WERI-Rb-1 (cell line): ENCODE measurements around the gene SETD3.

ENCODE experiments used
- DNase-seq: peaks from one replicate; pipeline ENCODE4 v3.0.0-alpha.2; 2020
- H3K27ac ChIP-seq: fragments of 250-450 bp; sonication (Bioruptor Pico); 2 replicates; pipeline ENCODE4 v1.5.1; 2020; ENCODE audit warnings: mild to moderate bottlenecking, moderate library complexity
- H3K27me3 ChIP-seq: fragments of 250-450 bp; sonication (Bioruptor Pico); 2 replicates; pipeline ENCODE4 v1.5.1; 2021; ENCODE audit warnings: mild to moderate bottlenecking, low read depth, moderate library complexity; ENCODE audit not compliant: insufficient read depth, severe bottlenecking
- H3K36me3 ChIP-seq: fragments of 250-450 bp; sonication (Bioruptor Pico); 2 replicates; pipeline ENCODE4 v1.5.1; 2020; ENCODE audit warnings: mild to moderate bottlenecking, moderate library complexity
- H3K4me3 ChIP-seq: 2 replicates; pipeline ENCODE4 v1.5.1; 2011; ENCODE audit warnings: low read depth, mild to moderate bottlenecking, control low read depth, low read length
- H3K9me3 ChIP-seq: fragments of 250-450 bp; sonication (Bioruptor Pico); 2 replicates; pipeline ENCODE4 v1.5.1; 2021; ENCODE audit warnings: mild to moderate bottlenecking, moderate library complexity; ENCODE audit not compliant: severe bottlenecking
- TF ChIP-seq, protein P1 (sequence below): IDR thresholded peaks from 2 replicates; pipeline ENCODE4 v1.5.1; 2011; ENCODE audit warnings: low read depth, mild to moderate bottlenecking, control low read depth, inconsistent platforms, low read length

The SETD3 gene

DNA sequence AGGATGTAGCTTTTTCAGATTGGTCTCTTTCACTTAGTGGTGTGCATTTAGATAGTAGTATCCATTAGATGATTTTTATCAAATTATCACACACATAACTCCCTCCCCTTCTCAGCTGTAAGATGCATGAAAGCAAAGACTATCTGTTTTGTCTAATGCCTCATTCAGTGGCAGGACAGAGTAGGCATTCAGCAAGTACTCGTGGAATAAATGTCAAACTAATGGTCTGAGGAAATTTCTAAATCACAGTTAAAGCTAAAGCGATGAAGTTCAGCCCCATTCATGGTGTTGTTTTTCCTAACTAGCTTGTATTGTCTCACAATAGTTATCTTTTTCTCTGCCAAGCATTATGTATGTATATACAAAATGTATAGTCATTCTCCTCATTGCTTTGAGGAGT lies 16.7 kb upstream of the SETD3 start:
- Histone ChIP-seq H3K27ac (no peak overlapping the region), H3K9me3 (no peaks in the 10 kb centered on the region), H3K4me3 (no peak overlapping the region), H3K36me3 (peaks cover 80% of the 10 kb centered on the region), H3K27me3 (no peaks in the 10 kb centered on the region)
- DNase-seq: no peak
- TF ChIP-seq, protein P1, sequence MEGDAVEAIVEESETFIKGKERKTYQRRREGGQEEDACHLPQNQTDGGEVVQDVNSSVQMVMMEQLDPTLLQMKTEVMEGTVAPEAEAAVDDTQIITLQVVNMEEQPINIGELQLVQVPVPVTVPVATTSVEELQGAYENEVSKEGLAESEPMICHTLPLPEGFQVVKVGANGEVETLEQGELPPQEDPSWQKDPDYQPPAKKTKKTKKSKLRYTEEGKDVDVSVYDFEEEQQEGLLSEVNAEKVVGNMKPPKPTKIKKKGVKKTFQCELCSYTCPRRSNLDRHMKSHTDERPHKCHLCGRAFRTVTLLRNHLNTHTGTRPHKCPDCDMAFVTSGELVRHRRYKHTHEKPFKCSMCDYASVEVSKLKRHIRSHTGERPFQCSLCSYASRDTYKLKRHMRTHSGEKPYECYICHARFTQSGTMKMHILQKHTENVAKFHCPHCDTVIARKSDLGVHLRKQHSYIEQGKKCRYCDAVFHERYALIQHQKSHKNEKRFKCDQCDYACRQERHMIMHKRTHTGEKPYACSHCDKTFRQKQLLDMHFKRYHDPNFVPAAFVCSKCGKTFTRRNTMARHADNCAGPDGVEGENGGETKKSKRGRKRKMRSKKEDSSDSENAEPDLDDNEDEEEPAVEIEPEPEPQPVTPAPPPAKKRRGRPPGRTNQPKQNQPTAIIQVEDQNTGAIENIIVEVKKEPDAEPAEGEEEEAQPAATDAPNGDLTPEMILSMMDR: no peak

DNA sequence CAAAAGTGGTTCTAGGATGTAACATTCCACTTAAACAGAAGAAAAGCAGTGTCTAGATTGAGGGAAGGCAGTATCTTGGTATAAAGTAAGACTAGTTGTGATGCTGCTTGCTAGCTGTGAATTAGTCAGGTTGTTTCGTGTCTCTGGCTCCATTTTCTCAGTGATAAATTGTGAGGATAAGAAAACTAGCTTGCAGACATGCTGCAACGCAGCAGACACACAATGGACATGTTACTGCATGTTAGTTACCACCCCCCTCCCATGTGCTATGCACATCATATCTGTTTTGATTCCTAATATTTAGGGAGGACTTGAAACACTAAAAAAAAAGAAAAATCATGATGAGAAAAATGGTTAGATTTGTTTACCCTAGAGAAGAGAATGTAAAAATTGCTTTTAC lies 3.4 kb upstream of the SETD3 start:
- H3K27me3 ChIP-seq: no peaks in the 10 kb centered on the region
- H3K36me3 ChIP-seq: no peaks in the 10 kb centered on the region
- H3K4me3 ChIP-seq: no peak overlapping the region
- no peak overlapping the region for H3K27ac ChIP-seq
- no peak for DNase-seq
- TF ChIP-seq, protein P1: no peak
- no peaks in the 10 kb centered on the region for H3K9me3 ChIP-seq

DNA sequence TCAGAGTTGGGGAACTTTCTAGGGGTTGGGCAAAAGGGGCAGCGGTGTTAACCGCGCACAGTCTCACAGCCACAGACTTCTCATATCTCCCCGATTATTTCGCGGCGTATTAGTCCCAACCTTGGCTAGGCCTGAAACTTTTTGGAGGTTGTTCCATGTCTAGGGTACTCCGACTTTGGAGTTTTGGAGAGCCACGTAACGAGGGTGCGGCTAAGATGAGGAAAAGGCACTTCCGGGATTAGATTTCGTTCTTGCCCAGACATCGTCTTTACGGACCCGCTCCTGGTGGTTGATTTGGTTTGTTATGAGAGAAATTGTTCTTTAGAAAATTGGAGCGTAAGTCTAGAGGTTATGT lies 1.1 kb upstream of the SETD3 start:
- H3K4me3 ChIP-seq: peak overlapping the region; percentile 90
- DNase-seq: no peak
- H3K27ac ChIP-seq: peak overlapping the region; percentile 74
- H3K27me3 ChIP-seq: no peaks in the 10 kb centered on the region
- TF ChIP-seq, protein P1: no peak
- no peaks in the 10 kb centered on the region for H3K36me3 ChIP-seq
- no peaks in the 10 kb centered on the region for H3K9me3 ChIP-seq

DNA sequence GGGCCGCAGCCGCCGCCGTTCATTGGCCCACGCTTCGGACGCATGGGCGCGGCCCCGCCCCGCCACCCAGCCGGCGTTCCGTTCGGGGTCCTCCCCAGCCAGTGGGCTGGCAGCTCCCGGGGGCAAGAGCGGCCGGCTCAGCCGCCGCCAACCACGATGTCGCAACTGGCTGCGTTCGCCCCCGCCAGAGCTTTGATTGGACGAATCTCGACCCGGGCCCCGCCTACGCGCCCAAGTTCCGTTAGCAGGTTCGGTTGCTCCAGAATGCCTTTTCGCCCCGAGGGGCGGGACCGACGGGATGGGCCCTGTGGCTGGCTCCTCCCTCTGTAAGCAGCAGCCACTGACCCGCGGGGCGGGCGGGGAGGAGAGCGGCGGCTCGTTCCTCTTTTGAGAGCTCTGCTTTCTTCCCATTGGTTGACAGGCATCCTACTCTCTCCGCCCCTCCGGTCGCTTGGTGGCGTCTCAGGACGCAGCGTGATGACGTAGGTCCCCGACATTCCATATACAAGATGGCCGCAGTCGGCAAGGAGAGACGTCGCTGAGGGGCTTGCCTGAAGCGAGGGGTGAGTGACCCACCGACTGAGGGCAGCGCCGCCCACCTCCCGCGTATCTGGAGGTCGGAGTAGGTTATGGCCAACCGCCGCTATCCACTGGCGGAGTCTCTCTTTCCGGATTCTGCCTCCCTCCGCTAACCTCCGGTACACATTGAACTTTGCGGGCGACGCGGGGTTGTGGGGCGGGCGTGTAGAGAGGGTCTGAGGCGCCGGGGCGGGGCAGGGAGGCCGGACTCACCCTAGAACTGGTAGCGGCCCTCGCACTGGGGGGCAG lies 472 bp upstream of the SETD3 start, which contains the start of gene CCNK:
Gene CCNK (plus strand): TSS at position 493 of the 828 bp plus-strand sequence. CDS start 11,269 bp downstream, outside the sequence.
- no peaks in the 10 kb centered on the region for H3K9me3 ChIP-seq
- peak within 1 kb of the TSS; percentile 90 for H3K4me3 ChIP-seq
- H3K27ac ChIP-seq: peak within 1 kb of the TSS; percentile 84
- no peaks in the 10 kb centered on the region for H3K27me3 ChIP-seq
- DNase-seq: peak; percentile 100
- TF ChIP-seq, protein P1: no peak
- no peaks in the 10 kb centered on the region for H3K36me3 ChIP-seq

DNA sequence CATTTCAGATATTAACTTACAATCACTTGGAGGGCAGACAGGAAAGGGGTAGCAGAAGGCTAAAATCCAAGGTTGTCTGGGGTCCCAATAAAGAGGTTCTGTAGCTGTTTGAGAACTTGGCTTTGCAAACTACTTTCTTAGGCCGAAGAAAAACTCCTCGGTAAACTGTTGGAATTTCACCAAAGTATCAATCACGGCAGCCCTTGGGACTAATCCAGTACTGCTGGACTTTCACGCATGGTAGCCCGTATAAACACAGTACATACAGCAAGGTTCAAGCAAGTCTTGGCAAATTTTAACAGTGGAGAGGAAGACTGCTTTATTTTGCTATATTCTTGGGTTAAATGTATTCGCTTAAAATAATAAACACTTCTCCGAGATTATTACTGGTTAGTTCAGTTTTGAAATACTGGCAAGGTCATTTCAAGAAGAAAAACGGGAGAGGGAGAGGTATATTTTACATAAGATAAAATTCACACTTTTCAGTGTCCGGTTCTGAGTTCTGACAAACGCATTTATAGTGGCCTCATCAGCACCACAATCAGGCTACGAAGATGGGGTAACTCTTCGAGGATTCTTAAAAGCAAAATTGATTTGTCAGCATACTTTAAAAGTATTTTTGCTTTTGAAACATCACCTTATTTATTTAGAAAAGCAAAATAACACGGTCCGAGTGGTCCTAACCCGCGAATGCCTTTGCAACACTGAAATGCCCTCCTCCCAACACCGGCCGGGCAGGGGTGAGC lies 1.3 kb downstream of the SETD3 start:
- H3K27ac ChIP-seq: peak overlapping the region; percentile 84
- no peak for DNase-seq
- peak overlapping the region; percentile 74 for H3K4me3 ChIP-seq
- TF ChIP-seq, protein P1: no peak
- H3K36me3 ChIP-seq: no peaks in the 10 kb centered on the region
- no peaks in the 10 kb centered on the region for H3K9me3 ChIP-seq
- no peaks in the 10 kb centered on the region for H3K27me3 ChIP-seq
